OCI-LY3 (cell line): ENCODE data around the gene GARIN5A.

Experiments used
- H2AFZ ChIP-seq: fragments of 200-600, 300-600 bp; shearing (Covaris generic); 2 replicates; pipeline ENCODE4 v1.6.0; 2014; ENCODE audit warnings: antibody characterized with exemption, low read depth, low read length
- H3K27ac ChIP-seq: fragments of 200-600, 300-600 bp; sonication (generic); 2 replicates; pipeline ENCODE4 v1.5.1; 2014; ENCODE audit warnings: mild to moderate bottlenecking, low read length, moderate library complexity, mixed read lengths
- H3K27me3 ChIP-seq: fragments of 200-600, 300-600 bp; sonication (generic); 2 replicates; pipeline ENCODE4 v1.6.1; 2014; ENCODE audit warnings: low read depth, low read length, mixed read lengths
- H3K36me3 ChIP-seq: fragments of 200-600, 300-600 bp; sonication (generic); replicated peaks from 2 replicates; pipeline ENCODE3; 2014; ENCODE audit warnings: low read depth, low read length, mixed read lengths
- H3K4me1 ChIP-seq: fragments of 300-600, 200-600 bp; sonication (generic); 2 replicates; pipeline ENCODE4 v1.6.1; 2014; ENCODE audit warnings: low read length, mixed read lengths
- H3K4me2 ChIP-seq: fragments of 200-600, 300-600 bp; sonication (generic); 2 replicates; pipeline ENCODE4 v1.6.1; 2014; ENCODE audit warnings: low read length, mixed read lengths
- H3K4me3 ChIP-seq: fragments of 300-600, 200-600 bp; sonication (generic); 2 replicates; pipeline ENCODE4 v1.5.1; 2014; ENCODE audit warnings: antibody characterized with exemption, mild to moderate bottlenecking, low read length, moderate library complexity
- H3K79me2 ChIP-seq: fragments of 300-600, 200-600 bp; shearing (Covaris generic); 2 replicates; pipeline ENCODE4 v1.6.1; 2014; ENCODE audit warnings: mild to moderate bottlenecking, low read length, mixed read lengths
- H3K9ac ChIP-seq: fragments of 300-600, 200-600 bp; shearing (Covaris generic); 2 replicates; pipeline ENCODE4 v1.6.0; 2014; ENCODE audit warnings: mild to moderate bottlenecking, low read length, moderate library complexity
- H3K9me3 ChIP-seq: fragments of 200-600, 300-600 bp; shearing (Covaris generic); 2 replicates; pipeline ENCODE4 v1.6.1; 2014; ENCODE audit warnings: low read length, mixed read lengths; ENCODE audit not compliant: insufficient read depth
- H4K20me1 ChIP-seq: fragments of 200-600, 300-600 bp; sonication (generic); 2 replicates; pipeline ENCODE4 v1.6.1; 2016; ENCODE audit warnings: low read length, mixed read lengths; ENCODE audit not compliant: insufficient read depth
- EZH2phosphoT487 ChIP-seq: fragments of 200-600 bp; shearing (Covaris generic); IDR thresholded peaks from 2 replicates; pipeline ENCODE4 v1.6.1; 2018; ENCODE audit warnings: antibody characterized with exemption, mixed run types, low read depth
- TF ChIP-seq, protein P1 (sequence below): fragments of 200-600, 300-600 bp; sonication (generic); IDR thresholded peaks from 2 replicates; pipeline ENCODE4 v1.5.1; 2014; ENCODE audit warnings: antibody characterized with exemption, low read length, low read depth

Gene GARIN5A

DNA sequence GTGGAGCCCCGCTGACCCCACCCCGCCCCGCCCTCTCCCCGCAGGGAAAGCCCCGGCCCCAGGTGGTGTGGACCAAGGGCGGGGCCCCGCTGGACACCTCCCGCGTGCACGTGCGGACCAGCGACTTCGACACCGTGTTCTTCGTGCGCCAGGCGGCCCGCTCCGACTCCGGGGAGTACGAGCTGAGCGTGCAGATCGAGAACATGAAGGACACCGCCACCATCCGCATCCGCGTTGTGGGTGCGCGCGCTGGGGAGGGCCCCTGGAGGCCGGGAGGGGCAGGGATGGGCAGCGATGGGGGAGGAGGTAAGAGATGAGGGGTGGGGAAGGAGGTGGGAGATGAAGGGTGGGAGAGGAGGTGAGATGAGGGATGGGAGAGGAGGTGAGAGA lies 17.6 kb downstream of the GARIN5A start:
- H3K27ac ChIP-seq = peak overlapping the region; percentile 88
- H2AFZ ChIP-seq = no peak overlapping the region
- no peaks in the 10 kb centered on the region for H3K79me2 ChIP-seq
- H3K27me3 ChIP-seq = no peaks in the 10 kb centered on the region
- TF ChIP-seq, protein P1, sequence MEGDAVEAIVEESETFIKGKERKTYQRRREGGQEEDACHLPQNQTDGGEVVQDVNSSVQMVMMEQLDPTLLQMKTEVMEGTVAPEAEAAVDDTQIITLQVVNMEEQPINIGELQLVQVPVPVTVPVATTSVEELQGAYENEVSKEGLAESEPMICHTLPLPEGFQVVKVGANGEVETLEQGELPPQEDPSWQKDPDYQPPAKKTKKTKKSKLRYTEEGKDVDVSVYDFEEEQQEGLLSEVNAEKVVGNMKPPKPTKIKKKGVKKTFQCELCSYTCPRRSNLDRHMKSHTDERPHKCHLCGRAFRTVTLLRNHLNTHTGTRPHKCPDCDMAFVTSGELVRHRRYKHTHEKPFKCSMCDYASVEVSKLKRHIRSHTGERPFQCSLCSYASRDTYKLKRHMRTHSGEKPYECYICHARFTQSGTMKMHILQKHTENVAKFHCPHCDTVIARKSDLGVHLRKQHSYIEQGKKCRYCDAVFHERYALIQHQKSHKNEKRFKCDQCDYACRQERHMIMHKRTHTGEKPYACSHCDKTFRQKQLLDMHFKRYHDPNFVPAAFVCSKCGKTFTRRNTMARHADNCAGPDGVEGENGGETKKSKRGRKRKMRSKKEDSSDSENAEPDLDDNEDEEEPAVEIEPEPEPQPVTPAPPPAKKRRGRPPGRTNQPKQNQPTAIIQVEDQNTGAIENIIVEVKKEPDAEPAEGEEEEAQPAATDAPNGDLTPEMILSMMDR = no peak
- no peak for TF ChIP-seq EZH2phosphoT487
- H3K4me3 ChIP-seq = no peak overlapping the region
- H3K4me1 ChIP-seq = peaks cover 25% of the 10 kb centered on the region
- no peaks in the 10 kb centered on the region for H3K36me3 ChIP-seq
- no peaks in the 10 kb centered on the region for H3K9me3 ChIP-seq
- peak overlapping the region; percentile 72; the same call in 1 of the 2 replicates for H3K9ac ChIP-seq
- H3K4me2 ChIP-seq = no peak overlapping the region; the same call in 1 of the 2 replicates
- H4K20me1 ChIP-seq = no peaks in the 10 kb centered on the region

DNA sequence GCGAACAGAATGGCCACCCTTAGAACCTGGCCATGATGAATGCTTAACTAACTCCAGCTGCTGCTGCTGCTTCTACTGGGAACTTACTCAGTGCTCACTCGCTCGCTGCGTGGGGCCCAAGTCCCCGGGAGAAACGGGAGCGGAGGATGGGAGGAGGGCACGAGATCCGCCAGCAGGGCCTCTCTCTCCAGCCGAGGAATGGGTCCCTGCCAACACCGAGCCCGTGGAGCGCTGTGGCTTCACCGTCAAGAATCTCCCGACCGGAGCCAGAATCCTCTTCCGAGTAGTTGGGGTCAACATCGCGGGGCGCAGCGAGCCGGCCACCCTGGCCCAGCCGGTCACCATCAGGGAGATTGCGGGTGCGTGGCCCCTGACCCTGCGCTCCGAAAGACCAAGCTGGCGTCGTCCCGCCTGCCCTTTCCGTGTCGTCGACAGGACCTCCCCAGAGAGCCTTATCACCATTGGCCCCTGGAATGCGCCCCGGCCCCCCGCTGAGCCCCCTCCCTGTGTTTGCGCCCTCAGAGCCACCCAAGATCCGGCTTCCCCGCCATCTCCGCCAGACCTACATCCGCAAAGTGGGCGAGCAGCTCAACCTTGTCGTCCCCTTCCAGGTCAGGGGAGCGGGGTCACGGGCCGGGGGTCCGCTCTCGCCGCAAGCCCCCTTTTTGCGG lies 18.1 kb downstream of the GARIN5A start:
- no peaks in the 10 kb centered on the region for H3K79me2 ChIP-seq
- H2AFZ ChIP-seq = no peak overlapping the region
- TF ChIP-seq, protein P1 = no peak
- TF ChIP-seq EZH2phosphoT487 = no peak
- H3K4me3 ChIP-seq = no peak overlapping the region
- H3K9ac ChIP-seq = no peak overlapping the region
- H3K27ac ChIP-seq = no peak overlapping the region
- no peak overlapping the region for H3K4me2 ChIP-seq
- no peaks in the 10 kb centered on the region for H4K20me1 ChIP-seq
- H3K4me1 ChIP-seq = peaks cover 25% of the 10 kb centered on the region
- no peaks in the 10 kb centered on the region for H3K27me3 ChIP-seq
- H3K9me3 ChIP-seq = no peaks in the 10 kb centered on the region
- H3K36me3 ChIP-seq = no peaks in the 10 kb centered on the region

DNA sequence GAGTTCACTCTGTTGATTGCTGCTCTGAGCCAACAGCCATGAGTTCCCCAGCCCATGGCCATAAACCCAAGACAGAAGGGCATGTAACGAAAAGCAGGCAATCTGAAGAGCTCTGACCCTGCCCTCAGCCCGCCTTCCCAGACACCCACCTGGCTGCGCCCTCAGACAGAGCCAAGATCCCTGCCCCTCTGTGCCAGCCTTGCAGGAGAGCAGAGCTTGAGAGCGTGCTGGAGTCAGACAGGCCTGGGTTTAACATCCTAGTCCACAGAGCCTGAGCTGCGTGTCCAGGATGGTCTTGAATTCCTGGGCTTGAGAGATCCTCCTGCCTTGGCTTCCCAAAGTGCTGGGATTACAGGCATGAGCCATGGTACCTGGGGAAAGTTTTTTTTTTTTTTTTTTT lies 19.3 kb downstream of the GARIN5A start:
- TF ChIP-seq EZH2phosphoT487 = no peak
- TF ChIP-seq, protein P1 = no peak
- H3K27ac ChIP-seq = no peak overlapping the region

DNA sequence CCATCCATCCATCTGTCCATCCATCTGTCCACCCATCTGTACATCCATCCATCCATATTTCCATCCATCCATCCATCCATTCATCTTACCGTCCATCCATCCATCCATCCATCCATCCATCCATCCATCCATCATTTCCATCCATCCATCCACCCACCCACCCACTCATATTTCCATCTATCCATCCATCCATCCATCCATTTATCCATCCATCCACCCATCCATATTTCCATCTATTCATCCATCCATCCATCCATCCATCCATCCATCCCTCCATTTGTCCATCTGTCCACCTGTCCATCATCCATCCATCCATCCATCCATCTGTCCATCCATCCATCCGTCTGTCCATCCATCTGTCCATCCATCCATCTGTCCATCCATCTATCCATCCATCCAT lies 20.7 kb downstream of the GARIN5A start:
- no peaks in the 10 kb centered on the region for H3K9me3 ChIP-seq
- H3K79me2 ChIP-seq = no peaks in the 10 kb centered on the region
- no peak overlapping the region for H3K4me2 ChIP-seq
- no peak overlapping the region for H3K9ac ChIP-seq
- no peaks in the 10 kb centered on the region for H3K36me3 ChIP-seq
- no peaks in the 10 kb centered on the region for H3K27me3 ChIP-seq
- no peaks in the 10 kb centered on the region for H4K20me1 ChIP-seq
- peaks cover 19% of the 10 kb centered on the region for H3K4me1 ChIP-seq
- H2AFZ ChIP-seq = no peak overlapping the region
- H3K27ac ChIP-seq = no peak overlapping the region
- H3K4me3 ChIP-seq = no peak overlapping the region
- TF ChIP-seq, protein P1 = no peak
- TF ChIP-seq EZH2phosphoT487 = no peak

More for the DNA sequence above, 19.3 kb downstream of the GARIN5A start:
- no peak overlapping the region for H2AFZ ChIP-seq
- H3K4me1 ChIP-seq = peaks cover 25% of the 10 kb centered on the region
- H3K9me3 ChIP-seq = no peaks in the 10 kb centered on the region
- no peak overlapping the region for H3K4me2 ChIP-seq
- H3K27me3 ChIP-seq = no peaks in the 10 kb centered on the region
- H3K79me2 ChIP-seq = no peaks in the 10 kb centered on the region
- H4K20me1 ChIP-seq = no peaks in the 10 kb centered on the region
- H3K36me3 ChIP-seq = no peaks in the 10 kb centered on the region
- H3K9ac ChIP-seq = no peak overlapping the region
- no peak overlapping the region for H3K4me3 ChIP-seq
